GM06990 (cell line): Measurements from ENCODE around the gene MMP19.

Experiments used
- DNase-seq: peaks from one replicate; pipeline ENCODE4 v3.0.0-alpha.2; 2011; ENCODE audit not compliant: insufficient read length; ENCODE audit errors: extremely low read depth
- H3K27me3 ChIP-seq: replicated peaks from 2 replicates; pipeline ENCODE4 v1.6.0; 2011; ENCODE audit warnings: low read length; ENCODE audit not compliant: control insufficient read depth, insufficient read depth
- H3K36me3 ChIP-seq: 2 replicates; pipeline ENCODE4 v1.5.1; 2011; ENCODE audit warnings: low read length; ENCODE audit not compliant: control insufficient read depth, insufficient read depth
- H3K4me3 ChIP-seq: replicated peaks from 2 replicates; pipeline ENCODE4 v1.5.1; 2011; ENCODE audit warnings: low read depth, mild to moderate bottlenecking, control low read depth, low read length
- CTCF ChIP-seq: IDR thresholded peaks from 2 replicates; pipeline ENCODE4 v1.5.1; 2011; ENCODE audit warnings: low read length, control low read depth, mild to moderate bottlenecking, inconsistent platforms; ENCODE audit not compliant: insufficient read depth, poor library complexity, severe bottlenecking

The MMP19 gene

DNA sequence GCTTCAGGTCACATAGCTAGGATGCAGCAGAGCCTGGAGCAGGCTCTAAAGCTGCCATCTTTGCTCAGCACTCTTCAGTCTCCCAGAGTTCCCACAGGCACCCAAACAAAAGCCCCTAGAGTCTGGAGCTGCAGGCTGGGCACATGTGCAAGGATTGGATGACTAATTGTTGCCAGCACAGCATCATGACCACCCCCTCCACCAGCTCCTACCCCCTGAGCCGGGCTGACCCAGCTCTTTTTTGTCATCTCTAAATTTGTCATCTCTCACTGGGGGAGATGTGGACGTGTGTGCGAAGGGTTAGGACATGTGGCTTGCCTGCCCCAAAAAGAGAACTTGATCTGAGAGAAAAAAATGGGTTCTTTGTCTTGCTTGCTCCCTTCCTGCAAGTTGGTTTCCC, 4.3 kb upstream of the MMP19 start:
- Histone ChIP-seq H3K4me3 (no peak overlapping the region), H3K27me3 (no peaks in the 10 kb centered on the region; the same call in 1 of the 2 replicates), H3K36me3 (no peaks in the 10 kb centered on the region)
- no peak for TF ChIP-seq CTCF
- no peak for DNase-seq

GRCh38 chr12:55845785-55846496, 3.2 kb upstream of the MMP19 start:
- DNase-seq, result no peak
- TF ChIP-seq CTCF, result no peak
- H3K36me3 ChIP-seq, result no peaks in the 10 kb centered on the region

GRCh38 chr12:55845361-55845760, 2.6 kb upstream of the MMP19 start:
- DNase-seq, result no peak
- H3K4me3 ChIP-seq, result no peak overlapping the region
- TF ChIP-seq CTCF, result no peak
- no peaks in the 10 kb centered on the region; the same call in 1 of the 2 replicates for H3K27me3 ChIP-seq
- no peaks in the 10 kb centered on the region for H3K36me3 ChIP-seq

More at GRCh38 chr12:55845785-55846496, 3.2 kb upstream of the MMP19 start:
- Histone ChIP-seq H3K4me3 (no peak overlapping the region), H3K27me3 (no peaks in the 10 kb centered on the region; the same call in 1 of the 2 replicates)

DNA sequence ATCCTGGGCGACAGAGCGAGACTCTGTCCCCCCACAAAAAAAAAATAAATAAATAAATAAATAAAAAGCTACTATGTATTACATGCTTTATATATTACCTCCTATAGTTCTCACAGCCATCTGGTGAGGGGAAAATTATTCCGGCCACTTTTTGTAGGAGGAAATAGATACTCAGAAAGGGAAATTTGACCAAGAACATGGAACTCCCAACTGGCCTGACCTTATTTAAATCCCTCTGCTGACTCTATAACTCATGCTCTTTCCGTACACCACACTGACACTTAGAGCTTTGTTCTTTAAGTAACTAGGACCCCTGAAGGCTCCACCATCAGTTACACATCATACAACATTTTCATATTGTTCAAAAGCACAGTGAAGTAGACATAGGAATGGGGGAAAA, 2.2 kb upstream of the MMP19 start:
- Histone ChIP-seq H3K4me3 (no peak overlapping the region), H3K27me3 (no peaks in the 10 kb centered on the region), H3K36me3 (no peaks in the 10 kb centered on the region)
- TF ChIP-seq CTCF, result no peak
- no peak for DNase-seq

DNA sequence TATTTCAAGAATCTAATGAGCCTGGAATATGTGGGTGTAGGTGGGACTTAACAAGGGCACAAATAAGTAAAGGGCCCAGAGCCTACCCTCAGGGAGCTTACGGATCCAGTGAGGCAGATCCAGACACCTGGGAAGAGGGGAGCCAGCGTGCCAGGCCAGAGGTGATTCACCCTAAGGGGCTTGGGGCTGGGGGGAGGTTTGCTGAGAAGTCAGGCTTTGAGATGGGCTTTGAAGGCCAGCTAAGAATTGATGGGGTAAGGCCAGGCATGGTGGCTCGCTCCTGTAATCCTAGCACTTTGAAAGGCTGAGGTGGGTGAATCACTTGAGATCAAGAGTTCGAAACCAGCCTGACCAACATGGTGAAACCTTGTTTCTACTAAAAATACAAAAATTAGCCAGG, 695 bp upstream of the MMP19 start:
- no peak for DNase-seq
- H3K4me3 ChIP-seq, result no peak overlapping the region
- no peaks in the 10 kb centered on the region for H3K27me3 ChIP-seq
- no peaks in the 10 kb centered on the region for H3K36me3 ChIP-seq
- no peak for TF ChIP-seq CTCF
